Panc1 (cell line): ENCODE measurements around the gene TM4SF5. TPM values are rescaled to one million over a fixed set of nuclear protein-coding genes. Genes with fewer than 3 reads are reported as not detected.

ENCODE experiments used
- ATAC-seq: fragments of 200-7000 bp; cut with Tn5 transposase; 2 replicates; pipeline ENCODE4 v1.9.1; 2020; ENCODE audit warnings: mild to moderate bottlenecking, moderate library complexity
- BruUV-seq: library from RNA; stranded (reverse); fragments of 400-500 nt; replicated peaks from 2 replicates; lab custom pipeline; 2021; lab: Mats Ljungman, UMichigan
- CTCF ChIA-PET: fragments of 300-600 bp; sonication (Branson Sonifier 250); formaldehyde crosslinking; loops from one replicate; lab custom pipeline; 2022; ENCODE audit warnings: antibody characterized with exemption; lab: Charles Lee
- POLR2A ChIA-PET: fragments of 300-600 bp; sonication (Branson Sonifier 250); formaldehyde crosslinking; loops from one replicate; lab custom pipeline; 2022; ENCODE audit warnings: antibody characterized with exemption; lab: Charles Lee
- DNase-seq: peaks from one replicate; pipeline ENCODE4 v3.0.0-alpha.2; 2010; ENCODE audit warnings: low read depth, low spot score
- H3K27ac ChIP-seq: 2 replicates; pipeline ENCODE4 v1.5.1; 2011; ENCODE audit warnings: mild to moderate bottlenecking, low read length, inconsistent platforms
- H3K27me3 ChIP-seq: fragments of 200-500 bp; sonication (Bioruptor generic); 2 replicates; pipeline ENCODE4 v1.6.0; 2014; ENCODE audit warnings: low read length, inconsistent platforms; ENCODE audit not compliant: control insufficient read depth, insufficient read depth
- H3K36me3 ChIP-seq: fragments of 200-500 bp; sonication (Bioruptor generic); 2 replicates; pipeline ENCODE4 v1.5.1; 2014; ENCODE audit warnings: inconsistent platforms, mild to moderate bottlenecking, low read length, moderate library complexity; ENCODE audit not compliant: control insufficient read depth, insufficient read depth
- H3K4me1 ChIP-seq: 2 replicates; pipeline ENCODE4 v1.5.1; 2011; ENCODE audit warnings: inconsistent platforms, mild to moderate bottlenecking, low read length, moderate library complexity; ENCODE audit not compliant: control insufficient read depth, insufficient read depth
- H3K4me3 ChIP-seq, 2 experiments: 2 replicates each; pipeline ENCODE4 v1.5.1; 2011 to 2012; ENCODE audit warnings: low read depth in 2 of 2, low read length in 2 of 2, mild to moderate bottlenecking in 2 of 2, inconsistent platforms in 1 of 2, moderate library complexity in 1 of 2
- H3K9me3 ChIP-seq: fragments of 200-500 bp; sonication (Bioruptor generic); 2 replicates; pipeline ENCODE4 v1.5.1; 2014; ENCODE audit warnings: low read depth, mild to moderate bottlenecking, inconsistent platforms, low read length, moderate library complexity; ENCODE audit not compliant: control insufficient read depth, insufficient read depth
- POLR2AphosphoS5 ChIP-seq: IDR thresholded peaks from 2 replicates; pipeline ENCODE4 v1.6.1; 2012; ENCODE audit warnings: mild to moderate bottlenecking, low read depth, low read length, moderate library complexity
- SIN3A ChIP-seq: IDR thresholded peaks from 2 replicates; pipeline ENCODE4 v1.6.1; 2012; ENCODE audit warnings: low read depth, mild to moderate bottlenecking, low read length, moderate library complexity, borderline replicate concordance; ENCODE audit not compliant: insufficient read depth
- TCF7L2 ChIP-seq: IDR thresholded peaks from 2 replicates; pipeline ENCODE4 v1.6.1; 2011; ENCODE audit warnings: mild to moderate bottlenecking, low read depth, low read length, inconsistent platforms
- in situ Hi-C: cut with HindIII; loops from 2 replicates; pipeline ENCODE4 v1.10.0; 2016; ENCODE audit warnings: low sequenced_read_pairs, low pct_unique_long_range_greater_than_20kb
- intact Hi-C: fragments of 100-400 bp; cut with micrococcal nuclease; formaldehyde crosslinking; loops from one replicate; pipeline ENCODE4 v1.10.0; 2022; ENCODE audit not compliant: unreplicated experiment
- total RNA-seq: library from RNA; stranded (reverse); gene quantifications from one replicate; pipeline ENCODE4 v1.2.1, GENCODE V29; 2021; ENCODE audit not compliant: unreplicated experiment
- TF ChIP-seq, protein P1 (sequence below), 2 experiments: IDR thresholded peaks; 2 replicates each; pipeline ENCODE4 v1.6.1; 2011 to 2012; ENCODE audit warnings: low read depth in 2 of 2, control low read depth in 1 of 2, low read length in 1 of 2, mild to moderate bottlenecking in 1 of 2, moderate library complexity in 1 of 2; ENCODE audit not compliant: insufficient read depth in 1 of 2
- TF ChIP-seq, protein P2 (sequence below): fragments of 450-650 bp; IDR thresholded peaks from 2 replicates; pipeline ENCODE4 v1.5.1; 2017; ENCODE audit warnings: mild to moderate bottlenecking

TM4SF5 gene
- total RNA-seq, 1 experiment from 2014 or later = not detected

DNA sequence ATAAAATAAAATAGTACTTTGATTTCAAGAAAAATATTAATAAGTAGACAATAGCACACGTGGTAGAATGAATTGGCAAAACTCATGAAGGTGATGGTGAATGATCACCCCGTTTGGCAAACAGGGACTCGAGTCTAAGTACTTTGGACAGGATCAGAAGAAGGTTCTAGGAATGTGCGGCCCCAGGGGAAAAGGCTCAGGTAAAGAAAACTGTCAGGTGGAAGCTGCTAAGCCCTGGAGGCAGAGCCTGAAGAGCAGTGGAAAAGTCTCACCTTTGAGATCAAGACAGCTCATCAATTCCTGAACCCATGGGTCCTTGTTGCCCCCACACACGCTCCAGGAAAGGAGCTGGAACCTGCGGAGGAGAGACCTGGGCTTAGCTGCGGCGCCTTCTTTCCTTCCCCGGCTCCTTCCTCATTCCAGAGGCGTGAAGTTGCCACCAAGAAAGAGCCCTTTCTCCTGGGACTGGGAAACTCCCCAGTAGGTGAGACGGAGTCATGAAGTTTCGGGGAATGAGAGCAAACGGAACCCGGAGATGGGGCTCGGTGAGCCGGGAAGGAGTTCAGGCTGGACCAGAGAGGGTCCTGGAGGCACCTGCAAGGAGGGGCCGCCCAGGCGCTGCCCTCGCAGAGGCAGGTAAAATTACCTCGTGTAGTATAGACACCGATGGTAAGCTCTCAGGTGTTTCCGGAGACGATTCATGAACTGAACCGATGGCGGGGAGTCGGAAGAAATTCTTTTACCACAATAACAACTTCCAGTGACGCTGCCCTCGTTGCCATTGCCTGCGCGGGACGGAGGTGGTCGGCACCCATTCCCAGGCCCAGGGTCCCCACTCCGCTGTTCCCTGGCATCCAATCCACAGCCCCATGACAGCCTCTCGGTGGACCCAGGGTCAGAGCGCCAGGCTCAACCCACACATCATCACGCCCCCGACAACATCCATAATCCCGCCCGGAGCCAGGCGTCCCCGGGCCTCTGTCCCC lies 33.3 kb upstream of the TM4SF5 start:
- BruUV-seq = no TSS peak
- intact Hi-C loops (no loop called here), in situ Hi-C loops (no loop called here)
- H3K4me3 ChIP-seq = peak overlapping the region; percentile 56 to 57
- no peak overlapping the region for H3K27ac ChIP-seq
- no peaks in the 10 kb centered on the region for H3K4me1 ChIP-seq
- ATAC-seq (peak; percentile 42), DNase-seq (no peak)
- CTCF ChIA-PET = no interaction called here
- no peaks in the 10 kb centered on the region for H3K9me3 ChIP-seq
- H3K27me3 ChIP-seq = peaks cover 7% of the 10 kb centered on the region; the same call in 1 of the 2 replicates
- POLR2A ChIA-PET = no interaction called here
- TF ChIP-seq, protein P1, sequence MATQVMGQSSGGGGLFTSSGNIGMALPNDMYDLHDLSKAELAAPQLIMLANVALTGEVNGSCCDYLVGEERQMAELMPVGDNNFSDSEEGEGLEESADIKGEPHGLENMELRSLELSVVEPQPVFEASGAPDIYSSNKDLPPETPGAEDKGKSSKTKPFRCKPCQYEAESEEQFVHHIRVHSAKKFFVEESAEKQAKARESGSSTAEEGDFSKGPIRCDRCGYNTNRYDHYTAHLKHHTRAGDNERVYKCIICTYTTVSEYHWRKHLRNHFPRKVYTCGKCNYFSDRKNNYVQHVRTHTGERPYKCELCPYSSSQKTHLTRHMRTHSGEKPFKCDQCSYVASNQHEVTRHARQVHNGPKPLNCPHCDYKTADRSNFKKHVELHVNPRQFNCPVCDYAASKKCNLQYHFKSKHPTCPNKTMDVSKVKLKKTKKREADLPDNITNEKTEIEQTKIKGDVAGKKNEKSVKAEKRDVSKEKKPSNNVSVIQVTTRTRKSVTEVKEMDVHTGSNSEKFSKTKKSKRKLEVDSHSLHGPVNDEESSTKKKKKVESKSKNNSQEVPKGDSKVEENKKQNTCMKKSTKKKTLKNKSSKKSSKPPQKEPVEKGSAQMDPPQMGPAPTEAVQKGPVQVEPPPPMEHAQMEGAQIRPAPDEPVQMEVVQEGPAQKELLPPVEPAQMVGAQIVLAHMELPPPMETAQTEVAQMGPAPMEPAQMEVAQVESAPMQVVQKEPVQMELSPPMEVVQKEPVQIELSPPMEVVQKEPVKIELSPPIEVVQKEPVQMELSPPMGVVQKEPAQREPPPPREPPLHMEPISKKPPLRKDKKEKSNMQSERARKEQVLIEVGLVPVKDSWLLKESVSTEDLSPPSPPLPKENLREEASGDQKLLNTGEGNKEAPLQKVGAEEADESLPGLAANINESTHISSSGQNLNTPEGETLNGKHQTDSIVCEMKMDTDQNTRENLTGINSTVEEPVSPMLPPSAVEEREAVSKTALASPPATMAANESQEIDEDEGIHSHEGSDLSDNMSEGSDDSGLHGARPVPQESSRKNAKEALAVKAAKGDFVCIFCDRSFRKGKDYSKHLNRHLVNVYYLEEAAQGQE (IDR thresholded peaks at IDR 0.05; ENCODE audit: insufficient read depth in 1 of 2, low read depth in 2 of 2, low read length in 1 of 2) = no peak
- TF ChIP-seq, protein P2, sequence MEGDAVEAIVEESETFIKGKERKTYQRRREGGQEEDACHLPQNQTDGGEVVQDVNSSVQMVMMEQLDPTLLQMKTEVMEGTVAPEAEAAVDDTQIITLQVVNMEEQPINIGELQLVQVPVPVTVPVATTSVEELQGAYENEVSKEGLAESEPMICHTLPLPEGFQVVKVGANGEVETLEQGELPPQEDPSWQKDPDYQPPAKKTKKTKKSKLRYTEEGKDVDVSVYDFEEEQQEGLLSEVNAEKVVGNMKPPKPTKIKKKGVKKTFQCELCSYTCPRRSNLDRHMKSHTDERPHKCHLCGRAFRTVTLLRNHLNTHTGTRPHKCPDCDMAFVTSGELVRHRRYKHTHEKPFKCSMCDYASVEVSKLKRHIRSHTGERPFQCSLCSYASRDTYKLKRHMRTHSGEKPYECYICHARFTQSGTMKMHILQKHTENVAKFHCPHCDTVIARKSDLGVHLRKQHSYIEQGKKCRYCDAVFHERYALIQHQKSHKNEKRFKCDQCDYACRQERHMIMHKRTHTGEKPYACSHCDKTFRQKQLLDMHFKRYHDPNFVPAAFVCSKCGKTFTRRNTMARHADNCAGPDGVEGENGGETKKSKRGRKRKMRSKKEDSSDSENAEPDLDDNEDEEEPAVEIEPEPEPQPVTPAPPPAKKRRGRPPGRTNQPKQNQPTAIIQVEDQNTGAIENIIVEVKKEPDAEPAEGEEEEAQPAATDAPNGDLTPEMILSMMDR = no peak
- TF ChIP-seq TCF7L2 (no peak), SIN3A (no peak), POLR2AphosphoS5 (no peak)
- no peaks in the 10 kb centered on the region for H3K36me3 ChIP-seq

DNA sequence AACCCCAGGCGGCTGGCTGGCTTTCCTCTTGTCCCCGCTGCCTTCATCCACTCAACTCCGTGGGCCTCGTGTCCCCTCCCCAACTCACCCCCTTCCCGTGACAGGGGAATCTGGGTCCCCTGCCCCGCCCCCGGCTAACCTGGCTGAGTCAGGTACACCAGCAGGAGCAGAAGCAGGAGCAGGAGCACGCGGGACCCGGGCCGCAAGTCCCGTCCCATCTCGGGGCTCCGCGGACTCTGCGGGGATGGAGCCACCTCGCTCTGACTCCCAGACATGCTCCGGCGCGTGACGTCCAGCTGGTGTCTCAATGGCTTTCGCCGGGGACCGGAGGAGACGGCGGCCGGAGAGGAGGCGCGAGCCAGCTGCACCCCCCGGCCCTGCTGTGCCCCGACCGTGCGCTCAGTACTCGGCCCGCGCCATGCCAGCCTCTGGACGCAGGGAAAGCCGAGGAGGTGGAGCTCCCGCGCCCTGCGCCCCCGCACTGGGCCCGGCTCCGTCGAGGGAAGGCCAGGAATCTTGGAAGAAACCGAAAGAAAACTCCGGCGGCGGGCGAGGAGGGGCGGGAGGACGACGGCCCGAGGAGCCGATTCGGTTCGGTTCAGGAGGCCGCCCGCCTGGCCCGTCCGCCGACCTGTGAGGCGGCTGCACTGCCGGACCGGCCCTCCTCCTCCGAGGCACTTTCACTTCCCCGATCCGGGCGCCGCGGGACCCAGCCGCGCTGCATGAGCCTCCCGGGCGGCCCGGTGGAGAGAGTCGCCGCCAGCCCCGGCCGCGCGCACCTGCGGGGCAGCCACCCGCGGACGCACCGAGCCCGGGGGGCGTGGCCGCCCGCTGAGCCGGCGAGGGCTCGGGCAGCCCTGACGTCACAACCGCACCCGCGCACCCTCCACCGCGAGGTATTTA lies 32.3 kb upstream of the TM4SF5 start, which contains the start of the genes CXCL16 and ZMYND15:
Gene CXCL16, minus strand, starts transcription at position 807 of the 903 bp plus-strand sequence. Its CDS starts 589 bp downstream, at position 218.
Gene ZMYND15, plus strand, starts transcription at position 712 of the 903 bp plus-strand sequence. CDS start 716 bp downstream, outside the sequence.
- ATAC-seq = peak; percentile 76
- ChIA-PET CTCF (no interaction called here), POLR2A (no interaction called here)
- Histone ChIP-seq H3K27ac (no peak within 1 kb of the TSS), H3K9me3 (no peaks in the 10 kb centered on the region), H3K4me1 (no peaks in the 10 kb centered on the region), H3K4me3 (peak within 1 kb of the TSS; percentile 56 to 57), H3K36me3 (no peaks in the 10 kb centered on the region), H3K27me3 (peaks cover 7% of the 10 kb centered on the region; the same call in 1 of the 2 replicates)
- no TSS peak for BruUV-seq
- in situ Hi-C loops (no loop called here), intact Hi-C loops (no loop called here)
- TF ChIP-seq SIN3A (0 out of 2 replicates have a peak, but pooled peaks have one; percentile 33), TCF7L2 (no peak)
- DNase-seq = no peak
